ENCODE data around the gene CHST6.

DNA sequence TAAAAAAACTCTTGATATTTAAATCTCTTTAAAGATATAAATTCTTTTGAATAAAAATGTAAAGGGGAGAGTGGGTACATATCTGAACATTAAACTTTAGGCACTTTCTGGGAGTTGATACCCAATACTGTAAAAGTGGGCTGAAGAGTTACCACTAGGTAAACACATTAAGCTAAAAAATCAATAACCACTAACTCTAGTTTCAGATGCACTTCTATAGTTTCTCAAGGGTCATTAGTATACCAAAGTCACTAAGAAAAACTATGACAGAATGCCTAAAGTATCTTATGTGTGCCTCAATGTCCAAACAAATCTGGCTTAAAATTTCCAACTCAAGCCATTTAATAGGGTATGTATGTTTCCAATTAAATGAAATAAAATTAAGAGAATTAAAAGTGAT is 48.8 kb downstream of the CHST6 start:
- TF ChIP-seq, protein P1, sequence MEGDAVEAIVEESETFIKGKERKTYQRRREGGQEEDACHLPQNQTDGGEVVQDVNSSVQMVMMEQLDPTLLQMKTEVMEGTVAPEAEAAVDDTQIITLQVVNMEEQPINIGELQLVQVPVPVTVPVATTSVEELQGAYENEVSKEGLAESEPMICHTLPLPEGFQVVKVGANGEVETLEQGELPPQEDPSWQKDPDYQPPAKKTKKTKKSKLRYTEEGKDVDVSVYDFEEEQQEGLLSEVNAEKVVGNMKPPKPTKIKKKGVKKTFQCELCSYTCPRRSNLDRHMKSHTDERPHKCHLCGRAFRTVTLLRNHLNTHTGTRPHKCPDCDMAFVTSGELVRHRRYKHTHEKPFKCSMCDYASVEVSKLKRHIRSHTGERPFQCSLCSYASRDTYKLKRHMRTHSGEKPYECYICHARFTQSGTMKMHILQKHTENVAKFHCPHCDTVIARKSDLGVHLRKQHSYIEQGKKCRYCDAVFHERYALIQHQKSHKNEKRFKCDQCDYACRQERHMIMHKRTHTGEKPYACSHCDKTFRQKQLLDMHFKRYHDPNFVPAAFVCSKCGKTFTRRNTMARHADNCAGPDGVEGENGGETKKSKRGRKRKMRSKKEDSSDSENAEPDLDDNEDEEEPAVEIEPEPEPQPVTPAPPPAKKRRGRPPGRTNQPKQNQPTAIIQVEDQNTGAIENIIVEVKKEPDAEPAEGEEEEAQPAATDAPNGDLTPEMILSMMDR (IDR thresholded peaks at IDR 0.05): no peak
- TF ChIP-seq EZH2 (IDR thresholded peaks at IDR 0.05; ENCODE audit: borderline replicate concordance, insufficient read depth, low read depth, low read length, poor library complexity, severe bottlenecking): no peak

Data from B cell (primary cell).